ENCODE data around the gene THBS2. TPM values are rescaled to one million over a fixed set of nuclear protein-coding genes. Genes with fewer than 3 reads are reported as not detected.

The THBS2 gene
- total and polyA plus RNA-seq, 5 donors from 2014 or later: 0.02 TPM; not detected in 4

DNA sequence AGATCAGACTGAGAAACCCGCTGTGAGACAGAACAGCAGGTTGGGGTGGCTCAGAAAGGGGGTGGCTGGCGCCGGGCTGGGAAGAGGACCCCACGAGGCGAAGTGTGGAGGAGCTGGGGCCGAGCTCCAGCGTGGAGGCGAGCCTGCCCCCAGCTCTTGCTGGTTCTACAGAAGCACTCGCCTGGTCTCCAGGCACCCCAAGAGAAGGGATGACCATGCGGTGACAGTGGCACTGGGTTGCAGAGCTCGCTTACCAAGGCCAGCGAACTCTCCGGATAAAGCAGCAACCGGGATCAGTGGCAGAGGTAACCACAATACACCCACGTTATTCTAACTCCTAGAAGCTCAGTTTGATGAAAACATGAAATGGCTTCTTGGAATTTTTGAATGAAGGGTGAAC is 26.5 kb downstream of the THBS2 start:
- no peaks in the 10 kb centered on the region for H3K27me3 ChIP-seq (ENCODE audit: control insufficient read depth, insufficient read depth, low read length)
- H3K36me3 ChIP-seq (ENCODE audit: control insufficient read depth, insufficient read depth, low read length): no peaks in the 10 kb centered on the region
- no peaks in the 10 kb centered on the region for H3K9me3 ChIP-seq (ENCODE audit: control insufficient read depth in 2 of 2, low read length in 2 of 2)
- H3K9me3 Mint-ChIP-seq: no peaks in the 10 kb centered on the region
- no peak overlapping the region for H3K4me3 ChIP-seq (ENCODE audit: low read depth, low read length)
- H3K4me1 ChIP-seq (ENCODE audit: control insufficient read depth, insufficient read depth, low read length, poor library complexity, severe bottlenecking): no peaks in the 10 kb centered on the region
- ATAC-seq (ENCODE audit: low read depth in 2 of 2) (no peak), DNase-seq (no peak)
- H3K4me3 Mint-ChIP-seq: no peak overlapping the region
- no peak overlapping the region for H3K27ac ChIP-seq (ENCODE audit: insufficient read depth, low read length, poor library complexity, severe bottlenecking)
- no peaks in the 10 kb centered on the region for H3K27me3 Mint-ChIP-seq
- no peaks in the 10 kb centered on the region for H3K4me1 Mint-ChIP-seq
- no peak overlapping the region for H3K27ac Mint-ChIP-seq
- H3K36me3 Mint-ChIP-seq: no peaks in the 10 kb centered on the region

GRCh38 chr6:169225887-169226286 is 27.8 kb downstream of the THBS2 start:
- Mint-ChIP-seq H3K9me3 (no peaks in the 10 kb centered on the region), H3K4me3 (no peak overlapping the region), H3K4me1 (no peaks in the 10 kb centered on the region), H3K27ac (no peak overlapping the region), H3K36me3 (no peaks in the 10 kb centered on the region), H3K27me3 (no peaks in the 10 kb centered on the region)
- H3K27ac ChIP-seq (ENCODE audit: insufficient read depth, low read length, poor library complexity, severe bottlenecking): no peak overlapping the region
- DNase-seq: no peak
- no peaks in the 10 kb centered on the region for H3K9me3 ChIP-seq (ENCODE audit: control insufficient read depth in 2 of 2, low read length in 2 of 2)
- H3K4me3 ChIP-seq (ENCODE audit: low read depth, low read length): no peak overlapping the region
- ATAC-seq (ENCODE audit: low read depth in 2 of 2): no peak
- no peaks in the 10 kb centered on the region for H3K36me3 ChIP-seq (ENCODE audit: control insufficient read depth, insufficient read depth, low read length)
- no peaks in the 10 kb centered on the region for H3K27me3 ChIP-seq (ENCODE audit: control insufficient read depth, insufficient read depth, low read length)
- H3K4me1 ChIP-seq (ENCODE audit: control insufficient read depth, insufficient read depth, low read length, poor library complexity, severe bottlenecking): no peaks in the 10 kb centered on the region

- no peak overlapping the region for H3K27ac ChIP-seq (ENCODE audit: insufficient read depth, low read length, poor library complexity, severe bottlenecking)
- Mint-ChIP-seq H3K9me3 (peaks cover 0 to under 1% (median 0%) of the 10 kb centered on the region in 7 donors), H3K4me1 (no peaks in the 10 kb centered on the region), H3K27ac (no peak overlapping the region), H3K27me3 (no peaks in the 10 kb centered on the region), H3K36me3 (no peaks in the 10 kb centered on the region), H3K4me3 (no peak overlapping the region)
- no peak overlapping the region for H3K4me3 ChIP-seq (ENCODE audit: low read depth, low read length)
- no peaks in the 10 kb centered on the region for H3K27me3 ChIP-seq (ENCODE audit: control insufficient read depth, insufficient read depth, low read length)
- no peaks in the 10 kb centered on the region for H3K36me3 ChIP-seq (ENCODE audit: control insufficient read depth, insufficient read depth, low read length)
- H3K9me3 ChIP-seq (ENCODE audit: control insufficient read depth in 2 of 2, low read length in 2 of 2): no peaks in the 10 kb centered on the region
- no peak for ATAC-seq (ENCODE audit: low read depth in 2 of 2)
- no peaks in the 10 kb centered on the region for H3K4me1 ChIP-seq (ENCODE audit: control insufficient read depth, insufficient read depth, low read length, poor library complexity, severe bottlenecking)
- no peak for DNase-seq
Measured at GRCh38 chr6:169225131-169225576, 28.5 kb downstream of the THBS2 start.

GRCh38 chr6:169224716-169225115 is 28.9 kb downstream of the THBS2 start:
- Mint-ChIP-seq H3K36me3 (no peaks in the 10 kb centered on the region), H3K27ac (no peak overlapping the region)

GRCh38 chr6:169224185-169224695 is 29.4 kb downstream of the THBS2 start:
- Mint-ChIP-seq H3K27me3 (no peaks in the 10 kb centered on the region), H3K27ac (no peak overlapping the region), H3K36me3 (no peaks in the 10 kb centered on the region), H3K4me1 (no peaks in the 10 kb centered on the region), H3K9me3 (peaks cover 0 to 1% (median 0%) of the 10 kb centered on the region in 7 donors), H3K4me3 (no peak overlapping the region)
- Histone ChIP-seq H3K9me3 (ENCODE audit: control insufficient read depth in 2 of 2, low read length in 2 of 2) (no peaks in the 10 kb centered on the region), H3K36me3 (ENCODE audit: control insufficient read depth, insufficient read depth, low read length) (no peaks in the 10 kb centered on the region), H3K27ac (ENCODE audit: insufficient read depth, low read length, poor library complexity, severe bottlenecking) (no peak overlapping the region), H3K27me3 (ENCODE audit: control insufficient read depth, insufficient read depth, low read length) (no peaks in the 10 kb centered on the region), H3K4me3 (ENCODE audit: low read depth, low read length) (no peak overlapping the region), H3K4me1 (ENCODE audit: control insufficient read depth, insufficient read depth, low read length, poor library complexity, severe bottlenecking) (no peaks in the 10 kb centered on the region)
- ATAC-seq (ENCODE audit: low read depth in 2 of 2) (no peak), DNase-seq (no peak)

More at GRCh38 chr6:169224716-169225115, 28.9 kb downstream of the THBS2 start:
- Histone ChIP-seq H3K27ac (ENCODE audit: insufficient read depth, low read length, poor library complexity, severe bottlenecking) (no peak overlapping the region), H3K27me3 (ENCODE audit: control insufficient read depth, insufficient read depth, low read length) (no peaks in the 10 kb centered on the region), H3K36me3 (ENCODE audit: control insufficient read depth, insufficient read depth, low read length) (no peaks in the 10 kb centered on the region), H3K4me1 (ENCODE audit: control insufficient read depth, insufficient read depth, low read length, poor library complexity, severe bottlenecking) (no peaks in the 10 kb centered on the region), H3K4me3 (ENCODE audit: low read depth, low read length) (no peak overlapping the region), H3K9me3 (ENCODE audit: control insufficient read depth in 2 of 2, low read length in 2 of 2) (no peaks in the 10 kb centered on the region)
- H3K4me3 Mint-ChIP-seq: no peak overlapping the region
- peaks cover 0 to 1% (median 0%) of the 10 kb centered on the region in 7 donors for H3K9me3 Mint-ChIP-seq
- no peak for DNase-seq
- no peak for ATAC-seq (ENCODE audit: low read depth in 2 of 2)
- H3K4me1 Mint-ChIP-seq: no peaks in the 10 kb centered on the region
- no peaks in the 10 kb centered on the region for H3K27me3 Mint-ChIP-seq

- Histone ChIP-seq H3K27me3 (ENCODE audit: control insufficient read depth, insufficient read depth, low read length) (no peaks in the 10 kb centered on the region), H3K9me3 (ENCODE audit: control insufficient read depth in 2 of 2, low read length in 2 of 2) (no peaks in the 10 kb centered on the region), H3K27ac (ENCODE audit: insufficient read depth, low read length, poor library complexity, severe bottlenecking) (no peak overlapping the region), H3K4me3 (ENCODE audit: low read depth, low read length) (no peak overlapping the region), H3K4me1 (ENCODE audit: control insufficient read depth, insufficient read depth, low read length, poor library complexity, severe bottlenecking) (no peaks in the 10 kb centered on the region), H3K36me3 (ENCODE audit: control insufficient read depth, insufficient read depth, low read length) (no peaks in the 10 kb centered on the region)
- Mint-ChIP-seq H3K27ac (no peak overlapping the region), H3K4me3 (no peak overlapping the region), H3K9me3 (peaks cover 0 to 1% (median 0%) of the 10 kb centered on the region in 7 donors), H3K27me3 (no peaks in the 10 kb centered on the region), H3K36me3 (no peaks in the 10 kb centered on the region), H3K4me1 (no peaks in the 10 kb centered on the region)
- no peak for DNase-seq
- no peak for ATAC-seq (ENCODE audit: low read depth in 2 of 2)
Measured at GRCh38 chr6:169223006-169223405, 30.6 kb downstream of the THBS2 start.

DNA sequence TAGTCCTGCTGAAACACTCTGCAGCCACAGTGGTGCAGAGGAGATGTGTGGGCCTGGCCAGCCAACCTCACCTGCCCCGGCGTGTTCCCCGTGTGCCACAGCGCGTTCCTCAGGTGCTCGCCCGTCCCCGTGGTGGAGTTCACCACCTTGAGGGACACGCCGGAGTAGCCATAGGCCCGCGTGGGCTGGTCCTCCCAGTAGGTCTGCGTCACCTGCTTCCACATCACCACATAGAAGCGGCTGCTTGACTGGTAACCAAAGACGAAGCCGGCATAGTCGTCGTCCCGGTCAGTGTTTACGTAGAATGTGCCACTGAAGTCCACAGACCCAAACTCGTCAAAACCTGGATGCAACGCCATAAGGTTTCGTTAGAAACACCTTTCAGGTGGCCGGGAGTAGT is 31.5 kb downstream of the THBS2 start:
- H3K36me3 Mint-ChIP-seq: no peaks in the 10 kb centered on the region
- no peaks in the 10 kb centered on the region for H3K4me1 Mint-ChIP-seq
- Histone ChIP-seq H3K9me3 (ENCODE audit: control insufficient read depth in 2 of 2, low read length in 2 of 2) (no peaks in the 10 kb centered on the region), H3K4me1 (ENCODE audit: control insufficient read depth, insufficient read depth, low read length, poor library complexity, severe bottlenecking) (no peaks in the 10 kb centered on the region), H3K4me3 (ENCODE audit: low read depth, low read length) (no peak overlapping the region), H3K36me3 (ENCODE audit: control insufficient read depth, insufficient read depth, low read length) (no peaks in the 10 kb centered on the region), H3K27me3 (ENCODE audit: control insufficient read depth, insufficient read depth, low read length) (no peaks in the 10 kb centered on the region), H3K27ac (ENCODE audit: insufficient read depth, low read length, poor library complexity, severe bottlenecking) (no peak overlapping the region)
- no peak overlapping the region for H3K4me3 Mint-ChIP-seq
- H3K9me3 Mint-ChIP-seq: peaks cover 0 to 1% (median 0%) of the 10 kb centered on the region in 7 donors
- ATAC-seq (ENCODE audit: low read depth in 2 of 2) (no peak), DNase-seq (no peak)
- H3K27me3 Mint-ChIP-seq: no peaks in the 10 kb centered on the region
- no peak overlapping the region for H3K27ac Mint-ChIP-seq

- Mint-ChIP-seq H3K4me3 (no peak overlapping the region), H3K27me3 (no peaks in the 10 kb centered on the region), H3K27ac (no peak overlapping the region), H3K4me1 (peaks cover 0 to 4% (median 0%) of the 10 kb centered on the region in 4 donors), H3K9me3 (peaks cover 0 to 3% (median 0%) of the 10 kb centered on the region in 7 donors), H3K36me3 (no peaks in the 10 kb centered on the region)
- no peak overlapping the region for H3K4me3 ChIP-seq (ENCODE audit: low read depth, low read length)
- no peak for DNase-seq
- H3K27ac ChIP-seq (ENCODE audit: insufficient read depth, low read length, poor library complexity, severe bottlenecking): no peak overlapping the region
- no peaks in the 10 kb centered on the region for H3K4me1 ChIP-seq (ENCODE audit: control insufficient read depth, insufficient read depth, low read length, poor library complexity, severe bottlenecking)
- H3K9me3 ChIP-seq (ENCODE audit: control insufficient read depth in 2 of 2, low read length in 2 of 2): no peaks in the 10 kb centered on the region
- ATAC-seq (ENCODE audit: low read depth in 2 of 2): no peak
- H3K27me3 ChIP-seq (ENCODE audit: control insufficient read depth, insufficient read depth, low read length): no peaks in the 10 kb centered on the region
- H3K36me3 ChIP-seq (ENCODE audit: control insufficient read depth, insufficient read depth, low read length): no peaks in the 10 kb centered on the region
Measured at GRCh38 chr6:169221264-169221663, 32.4 kb downstream of the THBS2 start.
